Thyroid gland (tissue), 4 donors: ENCODE data around the gene NDUFAF5. TPM values are rescaled to one million over a fixed set of nuclear protein-coding genes. Genes with fewer than 3 reads are reported as not detected.
"Not testable (repeated sequence)": the region's sequence is repeated elsewhere in the genome, so short reads cannot be mapped to it uniquely, and the experiment has no call there.

ENCODE experiments used
- DNase-seq, 2 donors: peaks; one replicate each; pipeline ENCODE4 v3.0.0-alpha.2; 2019
- H3K27ac ChIP-seq, 3 donors: fragments of 200-600 bp; sonication (generic); 1 replicate in 2 of 3; 2 replicates in 1 of 3; pipeline ENCODE4 v1.5.1; 2016 to 2019; ENCODE audit warnings: mild to moderate bottlenecking in 1 of 3, moderate library complexity in 1 of 3
- H3K27me3 ChIP-seq: fragments of 200-600 bp; sonication (generic); one replicate; pipeline ENCODE4 v1.5.1; 2019
- H3K36me3 ChIP-seq, 2 donors: fragments of 200-600 bp; sonication (generic); one replicate each; pipeline ENCODE4 v1.5.1; 2016 to 2019
- H3K4me1 ChIP-seq, 2 donors: fragments of 200-600 bp; sonication (generic); one replicate each; pipeline ENCODE4 v1.5.1; 2017 to 2019
- H3K4me3 ChIP-seq, 3 donors: fragments of 200-600 bp; sonication (generic); replicated peaks in 1 of 3; 1 replicate in 2 of 3; 2 replicates in 1 of 3; pipeline ENCODE4 v1.5.1; 2016; ENCODE audit warnings: mild to moderate bottlenecking in 1 of 3
- H3K9me3 ChIP-seq: fragments of 200-600 bp; sonication (generic); one replicate; pipeline ENCODE4 v1.5.1; 2017
- POLR2A ChIP-seq, 2 donors: fragments of 450-650 bp; IDR thresholded peaks; one replicate each; pipeline ENCODE4 v1.6.1; 2017; ENCODE audit warnings: antibody characterized with exemption in 2 of 2, mild to moderate bottlenecking in 2 of 2, moderate library complexity in 1 of 2
- WGBS, 2 donors: methylation state at CpG; one replicate each; pipeline ENCODE4 v1.1.5; 2017; 5-methylcytosine and 5-hydroxymethylcytosine counted together
- intact Hi-C: fragments of 100-400 bp; cut with DNase I; formaldehyde crosslinking; loops from one replicate; pipeline ENCODE4 v1.15.1; 2023
- total RNA-seq, 4 donors: library from RNA; depleted of rRNA; stranded (reverse); fragments of >200 nt; gene quantifications; one replicate each; pipeline ENCODE4 v1.2.3, GENCODE V29; 2016
- TF ChIP-seq, protein P1 (sequence below), 6 experiments: fragments of 200-600 bp in 3 of 6; fragments of 450-650 bp in 3 of 6; sonication (generic) in 3 of 6; IDR thresholded peaks; one replicate each; pipeline ENCODE4 v1.5.1; 2016 to 2019; ENCODE audit warnings: antibody characterized with exemption in 6 of 6, mild to moderate bottlenecking in 2 of 6, inconsistent platforms in 1 of 6, moderate library complexity in 1 of 6

NDUFAF5 gene
- total RNA-seq, 4 donors from 2014 or later = 11.9 to 15.7 (median 14.7) TPM

DNA sequence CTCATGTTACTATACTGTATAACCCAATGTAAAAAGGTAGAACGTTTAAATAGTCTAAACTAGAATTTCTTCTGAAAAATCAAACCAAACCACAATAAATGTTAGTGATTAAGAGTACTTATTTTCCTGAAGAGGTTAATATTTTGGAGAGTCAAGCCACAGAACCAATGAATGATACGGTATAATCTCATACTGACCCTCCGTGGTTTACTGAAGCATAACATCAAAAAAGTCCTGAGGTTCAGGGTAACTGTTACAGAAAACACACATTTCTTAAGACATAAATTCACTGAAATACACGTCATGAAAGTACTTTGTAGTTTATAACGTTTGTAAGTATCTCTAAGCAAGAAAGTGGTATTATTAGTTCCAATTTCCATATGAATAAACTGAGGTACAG is 29.0 kb upstream of the NDUFAF5 start:
- WGBS, 2 donors = 51 to 54% methylated on average over 5 of the region's 5 CpGs
- intact Hi-C loops = no loop called here
- no peak for DNase-seq
- Histone ChIP-seq H3K36me3 (peaks cover 9 to 19% of the 10 kb centered on the region in 2 donors), H3K27me3 (no peaks in the 10 kb centered on the region), H3K4me1 (no peaks in the 10 kb centered on the region), H3K9me3 (no peaks in the 10 kb centered on the region), H3K27ac (no peak overlapping the region), H3K4me3 (no peak overlapping the region)
- TF ChIP-seq POLR2A (IDR thresholded peaks at IDR 0.05) = no peak
- TF ChIP-seq, protein P1, sequence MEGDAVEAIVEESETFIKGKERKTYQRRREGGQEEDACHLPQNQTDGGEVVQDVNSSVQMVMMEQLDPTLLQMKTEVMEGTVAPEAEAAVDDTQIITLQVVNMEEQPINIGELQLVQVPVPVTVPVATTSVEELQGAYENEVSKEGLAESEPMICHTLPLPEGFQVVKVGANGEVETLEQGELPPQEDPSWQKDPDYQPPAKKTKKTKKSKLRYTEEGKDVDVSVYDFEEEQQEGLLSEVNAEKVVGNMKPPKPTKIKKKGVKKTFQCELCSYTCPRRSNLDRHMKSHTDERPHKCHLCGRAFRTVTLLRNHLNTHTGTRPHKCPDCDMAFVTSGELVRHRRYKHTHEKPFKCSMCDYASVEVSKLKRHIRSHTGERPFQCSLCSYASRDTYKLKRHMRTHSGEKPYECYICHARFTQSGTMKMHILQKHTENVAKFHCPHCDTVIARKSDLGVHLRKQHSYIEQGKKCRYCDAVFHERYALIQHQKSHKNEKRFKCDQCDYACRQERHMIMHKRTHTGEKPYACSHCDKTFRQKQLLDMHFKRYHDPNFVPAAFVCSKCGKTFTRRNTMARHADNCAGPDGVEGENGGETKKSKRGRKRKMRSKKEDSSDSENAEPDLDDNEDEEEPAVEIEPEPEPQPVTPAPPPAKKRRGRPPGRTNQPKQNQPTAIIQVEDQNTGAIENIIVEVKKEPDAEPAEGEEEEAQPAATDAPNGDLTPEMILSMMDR (IDR thresholded peaks at IDR 0.05) = no peak

DNA sequence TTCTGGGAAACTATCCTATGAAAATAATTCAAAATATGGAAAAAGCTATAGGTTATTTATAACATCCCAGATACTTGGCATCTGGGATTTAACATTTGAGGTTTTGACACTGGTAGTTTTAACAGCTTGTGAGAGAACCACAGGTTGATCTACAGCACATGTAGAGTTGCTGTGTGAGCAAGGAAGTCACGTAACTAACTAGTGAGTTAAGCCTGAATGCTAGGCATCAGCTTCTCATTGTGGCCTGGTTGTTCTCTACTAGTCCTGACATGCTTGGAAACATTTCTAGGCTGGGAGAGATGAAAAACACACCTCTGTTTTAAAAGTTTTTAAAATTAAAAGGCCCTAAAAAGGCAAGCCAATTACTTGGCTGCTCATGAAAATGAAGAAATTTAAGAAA is 28.3 kb upstream of the NDUFAF5 start:
- intact Hi-C loops = no loop called here
- 97 to 100% methylated on average over 1 of the region's 1 CpG for WGBS, 2 donors
- no peak for TF ChIP-seq POLR2A (IDR thresholded peaks at IDR 0.05)
- TF ChIP-seq, protein P1 (IDR thresholded peaks at IDR 0.05) = no peak
- Histone ChIP-seq H3K4me1 (no peaks in the 10 kb centered on the region), H3K9me3 (no peaks in the 10 kb centered on the region), H3K27ac (no peak overlapping the region), H3K27me3 (no peaks in the 10 kb centered on the region), H3K36me3 (peaks cover 9 to 19% of the 10 kb centered on the region in 2 donors), H3K4me3 (no peak overlapping the region)
- no peak for DNase-seq

DNA sequence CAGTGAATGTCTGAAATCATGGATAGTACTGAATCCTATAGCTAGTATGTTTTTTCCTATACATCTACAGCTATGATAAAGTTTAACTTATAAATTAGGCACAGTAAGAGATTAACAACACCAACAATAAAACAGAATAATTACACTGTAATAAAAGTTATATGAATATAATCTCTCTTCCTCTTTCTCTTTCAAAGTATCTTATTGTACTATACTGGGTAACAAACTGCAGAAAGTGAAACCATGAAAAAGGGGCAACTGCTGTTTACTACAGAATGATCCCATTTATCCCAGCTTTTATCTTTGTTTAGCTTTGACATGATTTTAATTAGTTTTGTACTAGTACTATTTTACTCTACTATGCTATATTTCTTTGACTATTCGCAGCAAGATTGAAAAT is 25.9 kb upstream of the NDUFAF5 start:
- Histone ChIP-seq H3K4me1 (no peaks in the 10 kb centered on the region), H3K36me3 (peaks cover 9 to 24% of the 10 kb centered on the region in 2 donors), H3K27me3 (no peaks in the 10 kb centered on the region), H3K4me3 (no peak overlapping the region), H3K27ac (no peak overlapping the region), H3K9me3 (no peaks in the 10 kb centered on the region)
- 97 to 99% methylated on average over 1 of the region's 1 CpG for WGBS, 2 donors
- no peak for TF ChIP-seq POLR2A (IDR thresholded peaks at IDR 0.05)
- intact Hi-C loops = no loop called here
- no peak for DNase-seq

DNA sequence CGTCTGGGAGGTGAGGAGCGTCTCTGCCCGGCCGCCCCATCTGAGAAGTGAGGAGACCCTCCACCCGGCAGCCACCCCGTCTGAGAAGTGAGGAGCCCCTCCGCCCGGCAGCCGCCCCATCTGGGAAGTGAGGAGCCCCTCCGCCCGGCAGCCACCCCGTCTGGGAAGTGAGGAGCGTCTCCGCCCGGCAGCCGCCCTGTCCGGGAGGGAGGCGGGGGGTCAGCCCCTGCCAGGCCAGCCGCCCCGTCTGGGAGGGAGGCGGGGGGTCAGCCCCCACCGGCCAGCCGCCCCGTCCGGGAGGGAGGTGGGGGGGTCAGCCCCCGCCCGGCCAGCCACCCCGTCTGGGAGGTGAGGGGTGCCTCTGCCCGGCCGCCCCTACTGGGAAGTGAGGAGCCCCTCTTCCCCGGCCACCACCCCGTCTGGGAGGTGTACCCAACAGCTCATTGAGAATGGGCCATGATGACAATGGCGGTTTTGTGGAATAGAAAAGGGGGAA is 24.3 kb upstream of the NDUFAF5 start:
- WGBS, 2 donors = 96 to 97% methylated on average over 5 to 8 of the region's 33 CpGs
- H3K27ac ChIP-seq, H3K27me3 ChIP-seq, intact Hi-C loops, DNase-seq, H3K9me3 ChIP-seq, H3K4me1 ChIP-seq, H3K4me3 ChIP-seq: not testable (repeated sequence)
- peaks cover 21 to 35% of the 10 kb centered on the region in 2 donors for H3K36me3 ChIP-seq

DNA sequence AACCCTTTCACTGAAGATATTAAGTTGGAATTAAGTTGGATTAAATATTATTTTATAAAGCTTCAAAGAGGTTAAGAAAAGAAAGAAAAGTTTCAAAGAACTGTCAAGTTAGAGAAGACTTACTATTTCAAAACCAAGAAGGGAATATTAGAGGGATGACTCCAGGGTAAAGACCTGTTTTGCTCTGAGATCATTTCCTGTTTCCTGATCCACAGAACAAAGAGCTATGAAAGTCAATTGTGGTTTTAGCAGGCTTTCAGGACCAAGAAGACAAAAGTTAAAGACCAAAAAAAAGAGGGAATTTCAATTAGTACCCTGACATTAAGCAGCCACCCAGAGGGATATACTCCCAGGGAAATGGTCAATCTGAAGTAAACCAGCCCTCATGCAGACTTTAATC is 19.5 kb upstream of the NDUFAF5 start:
- Histone ChIP-seq H3K27me3 (no peaks in the 10 kb centered on the region), H3K4me3 (no peak overlapping the region), H3K27ac (no peak overlapping the region), H3K9me3 (no peaks in the 10 kb centered on the region), H3K36me3 (peaks cover 30 to 44% of the 10 kb centered on the region in 2 donors), H3K4me1 (no peaks in the 10 kb centered on the region)
- intact Hi-C loops = no loop called here
- DNase-seq = no peak
- TF ChIP-seq POLR2A (IDR thresholded peaks at IDR 0.05) = no peak
- TF ChIP-seq, protein P1 (IDR thresholded peaks at IDR 0.05) = no peak

DNA sequence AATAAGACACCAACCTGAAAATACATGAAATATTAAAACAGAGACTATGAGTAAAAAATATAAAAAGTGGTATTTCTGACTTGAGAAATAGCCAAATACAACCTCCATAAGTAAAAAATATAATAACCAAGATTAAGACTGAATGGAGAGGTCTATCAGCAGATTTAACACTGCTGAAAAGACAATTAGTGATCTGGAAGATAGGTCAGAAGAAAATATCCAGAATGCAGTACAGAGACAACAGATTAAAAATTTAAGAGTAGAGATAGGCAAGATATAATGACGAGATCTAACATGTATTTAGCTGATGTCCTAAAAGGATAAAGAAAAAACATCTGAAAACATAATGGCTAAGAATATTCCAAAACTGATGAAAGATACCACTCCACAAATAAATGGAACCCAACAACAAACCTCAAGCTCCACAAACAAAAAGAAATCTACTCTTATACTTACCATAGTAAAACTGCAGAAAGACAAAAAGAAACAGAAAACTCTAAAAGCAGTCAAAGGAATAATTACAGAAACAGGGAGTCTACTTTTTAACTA is 18.9 kb upstream of the NDUFAF5 start:
- H3K27ac ChIP-seq = no peak overlapping the region
- DNase-seq = no peak
- no peaks in the 10 kb centered on the region for H3K27me3 ChIP-seq
- 97 to 98% methylated on average over 1 of the region's 1 CpG for WGBS, 2 donors
- H3K9me3 ChIP-seq = no peaks in the 10 kb centered on the region
- no peak overlapping the region for H3K4me3 ChIP-seq
- H3K4me1 ChIP-seq = no peaks in the 10 kb centered on the region
- H3K36me3 ChIP-seq = peaks cover 36 to 44% of the 10 kb centered on the region in 2 donors
- TF ChIP-seq, protein P1 (IDR thresholded peaks at IDR 0.05) = no peak
- no peak for TF ChIP-seq POLR2A (IDR thresholded peaks at IDR 0.05)
- intact Hi-C loops = no loop called here
